LNCaP clone FGC (cell line): ENCODE measurements around the gene DNM3.

Source experiments
- DNase-seq: peaks from one replicate; pipeline ENCODE4 v3.0.0-alpha.2; 2011; ENCODE audit warnings: low read depth
- H3K4me3 ChIP-seq: 2 replicates; pipeline ENCODE4 v1.5.1; 2011; ENCODE audit warnings: mild to moderate bottlenecking, low read depth, low read length, control low read depth
- CTCF ChIP-seq: IDR thresholded peaks from 2 replicates; pipeline ENCODE4 v1.5.1; 2012; ENCODE audit warnings: mild to moderate bottlenecking; ENCODE audit not compliant: control insufficient read depth, insufficient read depth; ENCODE audit errors: extremely low read depth

Gene DNM3

GRCh38 chr1:171868217-171868803, 27.0 kb downstream of the DNM3 start:
- no peak for DNase-seq
- no peak overlapping the region for H3K4me3 ChIP-seq
- TF ChIP-seq CTCF, result no peak

- TF ChIP-seq CTCF, result no peak
- DNase-seq, result no peak
- H3K4me3 ChIP-seq, result no peak overlapping the region
Measured at GRCh38 chr1:171869097-171869496, 27.8 kb downstream of the DNM3 start.

- no peak for TF ChIP-seq CTCF
- no peak for DNase-seq
- H3K4me3 ChIP-seq, result no peak overlapping the region
Measured at GRCh38 chr1:171871848-171872247, 30.6 kb downstream of the DNM3 start.

GRCh38 chr1:171872430-171872829, 31.1 kb downstream of the DNM3 start:
- TF ChIP-seq CTCF, result no peak
- DNase-seq, result no peak
- H3K4me3 ChIP-seq, result no peak overlapping the region

- DNase-seq, result no peak
- no peak overlapping the region for H3K4me3 ChIP-seq
- no peak for TF ChIP-seq CTCF
Measured at GRCh38 chr1:171873664-171874063, 32.4 kb downstream of the DNM3 start.

GRCh38 chr1:171877701-171878100, 36.4 kb downstream of the DNM3 start:
- no peak overlapping the region for H3K4me3 ChIP-seq
- no peak for TF ChIP-seq CTCF
- DNase-seq, result no peak

- no peak overlapping the region for H3K4me3 ChIP-seq
- DNase-seq, result no peak
- TF ChIP-seq CTCF, result no peak
Measured at GRCh38 chr1:171879556-171879955, 38.3 kb downstream of the DNM3 start.
